Choroid plexus epithelial cell (primary cell): ENCODE measurements around the gene CLDN24.

ENCODE experiments used
- DNase-seq: peaks from one replicate; pipeline ENCODE4 v3.0.0-alpha.2; 2010; ENCODE audit warnings: low read depth
- H3K4me3 ChIP-seq: 2 replicates; pipeline ENCODE4 v1.5.1; 2011; ENCODE audit warnings: low read depth, mild to moderate bottlenecking, control low read depth, low read length, moderate library complexity
- CTCF ChIP-seq: conservative IDR thresholded peaks from 2 replicates; pipeline ENCODE4 v1.5.1; 2011; ENCODE audit warnings: low read depth, mild to moderate bottlenecking, control low read depth, inconsistent platforms, low read length, moderate library complexity

Gene CLDN24

DNA sequence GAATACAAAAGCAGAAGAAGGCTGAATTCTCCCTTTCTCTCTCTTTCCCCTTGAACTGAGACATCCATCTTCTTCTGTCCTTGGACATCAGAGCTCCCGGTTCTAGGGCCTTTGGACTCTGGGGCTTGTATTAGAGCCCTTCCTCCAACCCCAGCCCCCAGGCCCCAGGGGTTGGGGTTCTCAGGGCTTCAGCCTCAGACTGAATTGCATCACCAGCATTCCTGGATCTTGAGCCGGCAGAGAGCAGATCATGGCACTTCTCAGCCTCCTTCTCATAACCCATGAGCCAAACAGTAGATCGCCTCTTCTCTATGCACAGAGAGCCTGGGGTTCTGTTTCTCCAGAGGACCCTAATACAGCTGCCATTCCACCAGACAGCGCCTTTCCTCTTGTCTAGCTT is 25.3 kb upstream of the CLDN24 start:
- H3K4me3 ChIP-seq, result no peak overlapping the region

DNA sequence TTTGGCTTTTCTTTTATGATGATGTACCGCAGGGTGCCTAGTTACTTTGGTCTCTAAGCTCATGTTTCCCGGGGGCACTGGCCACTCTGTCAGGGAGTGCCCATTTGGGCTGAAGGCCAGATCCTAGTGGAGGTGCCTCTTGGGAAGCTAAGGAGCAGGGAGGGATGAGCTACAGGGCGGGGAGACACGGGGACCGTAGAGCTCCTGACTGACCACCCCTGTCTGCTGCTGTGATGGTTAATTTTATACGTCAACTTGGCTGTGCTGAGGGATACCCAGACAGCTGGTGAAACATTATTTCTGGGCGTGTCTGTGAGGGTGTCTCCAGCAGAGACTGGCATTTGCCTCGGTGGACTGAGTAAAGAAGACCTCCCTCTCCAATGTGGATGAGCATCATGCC is 24.9 kb upstream of the CLDN24 start:
- no peak overlapping the region for H3K4me3 ChIP-seq
- no peak for DNase-seq
- no peak for TF ChIP-seq CTCF

More for the DNA sequence above, 25.3 kb upstream of the CLDN24 start:
- no peak for TF ChIP-seq CTCF
- DNase-seq, result peak; percentile 68

DNA sequence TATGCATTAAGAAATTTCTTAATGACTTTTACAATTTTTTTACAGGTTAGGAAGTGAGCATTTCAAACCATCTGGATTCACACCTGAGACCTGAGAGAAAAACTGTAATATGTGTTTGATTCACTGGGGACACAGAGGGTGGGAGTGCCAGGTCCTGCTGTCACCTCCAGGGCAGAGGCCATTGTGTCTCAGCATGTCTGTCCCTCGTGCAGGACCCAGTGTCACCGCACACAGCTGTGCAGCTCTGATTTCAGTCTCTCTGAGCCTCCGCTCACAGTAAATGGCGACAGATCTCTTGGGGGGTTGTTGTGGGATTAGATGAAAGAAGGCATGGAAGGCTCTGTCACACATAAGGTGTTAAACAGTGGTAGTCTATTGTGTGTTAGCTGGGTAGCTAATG is 23.0 kb upstream of the CLDN24 start:
- H3K4me3 ChIP-seq, result no peak overlapping the region
- no peak for TF ChIP-seq CTCF
- no peak for DNase-seq

GRCh38 chr4:183344523-183345255 is 22.5 kb upstream of the CLDN24 start:
- no peak overlapping the region for H3K4me3 ChIP-seq
- no peak for TF ChIP-seq CTCF
- DNase-seq, result peak; percentile 72

- DNase-seq, result no peak
- H3K4me3 ChIP-seq, result no peak overlapping the region
Measured at GRCh38 chr4:183343730-183344129, 21.5 kb upstream of the CLDN24 start.

DNA sequence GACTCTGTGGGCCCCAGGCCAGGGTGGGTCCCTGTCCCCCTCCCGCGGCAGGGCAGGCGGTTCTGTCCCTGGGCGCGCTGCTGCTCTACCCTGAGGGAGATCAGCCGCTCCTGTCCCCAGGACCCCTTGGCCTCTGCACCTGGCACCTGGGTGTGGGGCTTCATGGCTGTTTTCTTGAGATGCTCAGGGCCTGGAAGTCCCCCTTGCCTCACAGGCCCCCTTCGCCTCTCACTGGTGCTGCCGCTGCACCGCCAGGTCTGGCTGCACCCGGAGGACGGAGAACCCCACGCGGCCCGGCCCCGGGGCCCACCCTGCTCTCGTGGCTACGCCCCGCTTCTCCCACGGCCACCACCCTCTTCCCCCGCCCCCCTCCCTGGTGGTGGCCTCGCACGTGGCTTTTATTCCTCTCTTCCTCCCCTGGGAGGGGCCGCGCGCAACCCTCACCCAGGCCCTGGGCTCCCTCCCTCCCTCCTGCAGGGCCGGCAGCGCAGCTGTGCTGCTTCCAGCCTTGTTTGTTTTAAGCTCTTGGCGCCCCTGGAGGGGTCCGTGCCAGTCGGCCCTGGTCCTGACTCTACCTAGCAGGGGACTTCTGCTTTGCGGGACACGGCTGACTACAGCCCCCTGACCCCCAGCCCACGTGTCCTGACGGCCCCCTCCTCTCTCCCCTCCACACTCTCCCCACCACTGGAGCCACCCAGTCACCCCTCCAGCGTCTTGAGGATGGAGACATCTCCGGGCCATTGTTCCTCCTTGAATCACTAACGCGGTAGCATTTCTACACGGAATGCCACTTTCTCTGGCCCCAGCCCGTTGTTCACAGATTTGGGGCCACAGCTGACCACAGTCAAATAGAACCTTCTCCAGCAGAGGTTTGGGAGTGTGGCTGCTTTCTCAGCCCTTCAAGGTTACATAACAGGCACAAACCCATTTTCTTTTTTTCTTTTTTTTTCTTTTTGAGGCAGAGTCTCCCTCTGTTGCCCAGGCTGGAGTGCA is 20.6 kb upstream of the CLDN24 start:
- TF ChIP-seq CTCF, result no peak
- H3K4me3 ChIP-seq, result peak overlapping the region; percentile 24
- peak; percentile 42 for DNase-seq

More at GRCh38 chr4:183343730-183344129, 21.5 kb upstream of the CLDN24 start:
- TF ChIP-seq CTCF, result no peak
